Measurements from ENCODE around the gene ARHGAP33. TPM values are rescaled to one million over a fixed set of nuclear protein-coding genes. Genes with fewer than 3 reads are reported as not detected.
"Not testable (repeated sequence)": the region's sequence is repeated elsewhere in the genome, so short reads cannot be mapped to it uniquely, and the experiment has no call there.

The ARHGAP33 gene
- total RNA-seq, 1 donor from 2014 or later: 1.0 TPM

DNA sequence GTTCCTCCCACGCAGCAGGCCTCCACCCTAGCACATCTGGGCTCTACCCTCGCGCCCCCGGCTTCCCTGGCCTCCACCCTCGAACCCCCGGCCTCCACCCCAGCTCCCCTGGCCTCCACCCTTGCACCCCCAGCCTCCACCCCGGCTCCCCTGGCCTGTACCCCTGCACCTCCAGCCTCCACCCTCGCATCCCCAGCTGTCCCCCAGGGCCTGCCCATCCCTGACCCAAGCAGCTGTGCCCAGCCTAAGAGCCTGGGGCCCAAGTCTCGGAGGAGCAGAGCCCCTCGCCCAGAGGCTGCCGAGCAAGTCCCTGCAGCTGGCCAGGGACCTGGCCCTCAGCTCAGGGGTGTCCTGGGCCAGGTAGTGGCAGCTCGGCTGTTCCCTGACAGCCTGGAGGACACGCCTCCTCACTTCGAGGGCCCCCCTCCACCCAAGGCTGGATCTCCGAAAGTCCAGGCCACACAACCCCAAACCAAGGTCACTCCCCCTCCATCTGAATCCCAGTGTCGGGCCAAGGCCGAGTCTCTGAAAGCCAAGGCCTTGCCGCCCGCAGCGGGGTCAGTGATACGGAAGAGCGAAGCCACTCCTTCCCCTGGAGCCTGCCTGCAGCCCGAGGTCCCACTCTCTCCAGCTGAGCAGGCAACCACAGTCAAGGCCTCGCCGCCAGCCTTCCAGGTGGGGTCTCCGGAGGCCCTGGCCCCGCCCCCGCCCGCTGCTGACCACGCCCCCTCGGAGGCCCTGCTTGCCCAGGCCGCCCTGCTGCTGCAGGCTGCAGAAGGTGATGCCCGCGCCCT, 7.9 kb upstream of the ARHGAP33 start:
- no peak overlapping the region for H3K4me3 ChIP-seq (ENCODE audit: low read length in 3 of 3)
- H3K4me1 ChIP-seq (ENCODE audit: control insufficient read depth in 3 of 3, insufficient read depth in 3 of 3, low read length in 3 of 3): no peaks in the 10 kb centered on the region
- H3K27me3 ChIP-seq (ENCODE audit: control insufficient read depth in 3 of 3, insufficient read depth in 3 of 3, low read length in 3 of 3): no peaks in the 10 kb centered on the region

DNA sequence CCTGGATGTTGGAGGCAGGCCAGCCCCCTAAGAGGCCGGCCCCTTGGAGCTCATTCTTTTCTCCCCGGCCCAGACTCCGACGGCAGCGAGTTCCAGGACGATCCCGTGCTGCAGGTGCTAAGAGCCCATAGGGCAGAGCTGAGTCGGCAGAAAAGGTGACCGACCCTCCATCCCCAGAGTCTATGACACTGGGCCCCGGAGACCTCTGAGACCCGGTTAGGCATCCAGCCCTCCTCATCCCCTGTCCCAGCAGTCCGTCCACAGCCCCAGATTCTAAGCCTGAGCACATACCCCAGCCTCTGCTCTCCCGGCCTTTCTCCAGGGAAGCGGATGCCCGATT, 7.3 kb upstream of the ARHGAP33 start:
- Histone ChIP-seq H3K4me3 (ENCODE audit: low read length in 3 of 3) (no peak overlapping the region), H3K4me1 (ENCODE audit: control insufficient read depth in 3 of 3, insufficient read depth in 3 of 3, low read length in 3 of 3) (no peaks in the 10 kb centered on the region), H3K9me3 (ENCODE audit: control insufficient read depth in 3 of 3, low read length in 3 of 3) (no peaks in the 10 kb centered on the region), H3K27ac (ENCODE audit: low read depth, low read length) (no peak overlapping the region), H3K36me3 (ENCODE audit: control insufficient read depth in 3 of 3, insufficient read depth in 3 of 3, low read length in 3 of 3) (peaks cover 5 to 7% (median 5%) of the 10 kb centered on the region in 3 donors), H3K27me3 (ENCODE audit: control insufficient read depth in 3 of 3, insufficient read depth in 3 of 3, low read length in 3 of 3) (no peaks in the 10 kb centered on the region), H3K9ac (ENCODE audit: low read depth in 1 of 3, low read length in 3 of 3) (no peak overlapping the region)

More for the DNA sequence above, 7.9 kb upstream of the ARHGAP33 start:
- Histone ChIP-seq H3K9me3 (ENCODE audit: control insufficient read depth in 3 of 3, low read length in 3 of 3) (no peaks in the 10 kb centered on the region), H3K27ac (ENCODE audit: low read depth, low read length) (no peak overlapping the region), H3K9ac (ENCODE audit: low read depth in 1 of 3, low read length in 3 of 3) (no peak overlapping the region), H3K36me3 (ENCODE audit: control insufficient read depth in 3 of 3, insufficient read depth in 3 of 3, low read length in 3 of 3) (peaks cover 5 to 7% (median 5%) of the 10 kb centered on the region in 3 donors)

DNA sequence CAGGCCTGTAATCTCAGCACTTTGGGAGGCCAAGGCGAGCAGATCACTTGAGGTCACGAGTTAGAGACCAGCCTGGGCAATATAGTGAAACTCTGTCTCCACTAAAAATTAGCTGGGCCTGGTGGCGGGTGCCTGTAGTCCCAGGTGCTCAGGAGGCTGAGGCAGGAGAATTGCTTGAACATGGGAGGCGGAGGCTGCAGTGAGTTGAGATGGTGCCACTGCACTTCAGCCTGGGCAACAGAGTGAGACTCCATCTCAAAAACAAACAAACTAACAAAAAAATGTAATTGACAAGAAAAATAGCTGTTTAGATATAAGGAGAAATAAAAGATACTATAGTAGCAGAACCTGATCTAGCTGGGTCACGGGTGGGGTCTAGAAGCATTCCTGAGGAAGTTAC, 3.0 kb upstream of the ARHGAP33 start:
- H3K4me1 ChIP-seq (ENCODE audit: control insufficient read depth in 3 of 3, insufficient read depth in 3 of 3, low read length in 3 of 3): peaks cover 10 to 13% (median 11%) of the 10 kb centered on the region in 3 donors
- not testable (repeated sequence) for H3K4me3 ChIP-seq (ENCODE audit: low read length in 3 of 3); H3K9ac ChIP-seq (ENCODE audit: low read depth in 1 of 3, low read length in 3 of 3); H3K9me3 ChIP-seq (ENCODE audit: control insufficient read depth in 3 of 3, low read length in 3 of 3); H3K27ac ChIP-seq (ENCODE audit: low read depth, low read length); H3K27me3 ChIP-seq (ENCODE audit: control insufficient read depth in 3 of 3, insufficient read depth in 3 of 3, low read length in 3 of 3); H3K36me3 ChIP-seq (ENCODE audit: control insufficient read depth in 3 of 3, insufficient read depth in 3 of 3, low read length in 3 of 3)

DNA sequence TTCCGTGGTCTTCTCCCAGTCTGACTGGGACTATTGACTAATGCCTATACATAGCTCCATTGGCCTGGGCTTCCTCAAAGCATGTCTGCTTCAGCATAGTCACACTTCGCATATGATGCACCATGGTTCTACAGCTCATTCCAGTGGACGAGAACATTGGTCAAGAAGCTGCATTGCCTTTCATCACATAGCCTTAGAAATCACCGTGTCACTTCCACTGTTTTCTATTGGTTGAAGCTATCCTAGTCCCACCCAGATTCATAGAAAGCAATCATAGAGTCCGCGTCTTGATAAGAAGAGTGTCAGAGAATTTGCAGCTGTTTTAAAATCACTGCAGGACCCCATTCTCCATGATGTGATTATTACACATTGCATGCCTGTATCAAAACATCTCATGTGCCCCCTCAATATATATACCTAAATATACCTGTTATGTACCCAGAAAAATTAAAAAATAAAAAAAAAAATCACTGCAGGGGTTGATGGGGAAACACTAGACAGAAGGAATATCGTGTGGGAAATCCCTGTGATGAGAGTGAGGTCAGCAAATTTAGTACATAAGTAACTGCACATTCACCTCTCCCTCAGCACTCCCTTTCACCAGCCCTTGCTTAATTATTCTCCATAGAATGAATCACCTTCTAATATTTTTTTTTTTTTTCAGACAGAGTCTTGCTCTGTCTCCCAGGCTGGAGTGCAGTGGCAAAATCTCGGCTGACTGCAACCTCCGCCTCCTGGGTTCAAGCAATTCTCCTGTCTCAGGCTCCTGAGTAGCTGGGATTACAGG, 2.2 kb upstream of the ARHGAP33 start:
- Histone ChIP-seq H3K4me3 (ENCODE audit: low read length in 3 of 3) (no peak overlapping the region), H3K9me3 (ENCODE audit: control insufficient read depth in 3 of 3, low read length in 3 of 3) (no peaks in the 10 kb centered on the region), H3K36me3 (ENCODE audit: control insufficient read depth in 3 of 3, insufficient read depth in 3 of 3, low read length in 3 of 3) (peaks cover 0 to 4% (median 0%) of the 10 kb centered on the region in 3 donors), H3K27me3 (ENCODE audit: control insufficient read depth in 3 of 3, insufficient read depth in 3 of 3, low read length in 3 of 3) (no peaks in the 10 kb centered on the region), H3K27ac (ENCODE audit: low read depth, low read length) (no peak overlapping the region), H3K4me1 (ENCODE audit: control insufficient read depth in 3 of 3, insufficient read depth in 3 of 3, low read length in 3 of 3) (peaks cover 10 to 13% (median 11%) of the 10 kb centered on the region in 3 donors), H3K9ac (ENCODE audit: low read depth in 1 of 3, low read length in 3 of 3) (no peak overlapping the region)

DNA sequence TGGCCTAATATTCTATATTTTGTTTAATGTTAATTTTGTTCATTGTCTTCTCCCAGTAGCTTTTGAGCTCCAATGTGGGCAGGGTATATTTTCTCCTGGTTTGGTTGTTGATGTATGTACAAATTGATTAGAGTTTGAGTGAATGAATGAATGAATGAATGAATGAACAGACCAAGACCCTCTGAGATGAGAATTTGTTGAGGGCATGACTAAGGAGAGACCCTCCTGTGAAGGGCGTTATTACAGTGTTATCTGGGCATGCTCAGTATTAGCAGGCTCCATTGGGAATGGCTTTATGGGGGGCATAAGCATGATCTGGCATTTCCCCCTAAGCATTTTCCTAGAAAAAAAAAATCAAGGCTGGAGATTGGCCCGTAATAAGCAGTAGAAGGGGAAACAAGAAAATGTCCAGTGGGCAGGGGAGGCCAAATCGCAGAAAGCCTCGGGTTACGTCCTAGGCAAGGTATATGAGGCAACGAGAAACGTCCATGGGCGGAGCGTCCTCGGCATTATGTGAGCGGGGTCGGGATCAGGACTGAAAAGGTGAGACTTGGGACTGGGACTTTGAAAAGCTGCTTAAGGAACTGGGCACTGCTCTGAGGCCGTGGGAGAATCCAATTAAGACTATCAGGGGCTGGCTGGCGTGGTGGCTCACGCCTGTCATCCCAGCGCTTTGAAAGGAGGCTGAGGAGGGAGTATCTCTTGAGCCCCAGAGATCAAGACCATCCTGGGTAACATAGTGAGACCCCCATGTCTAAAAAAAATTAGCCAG, 904 bp upstream of the ARHGAP33 start:
- no peaks in the 10 kb centered on the region for H3K27me3 ChIP-seq (ENCODE audit: control insufficient read depth in 3 of 3, insufficient read depth in 3 of 3, low read length in 3 of 3)
- H3K9ac ChIP-seq (ENCODE audit: low read depth in 1 of 3, low read length in 3 of 3): peak overlapping the region in 2 of 3 donors; percentile 24 to 76
- H3K4me1 ChIP-seq (ENCODE audit: control insufficient read depth in 3 of 3, insufficient read depth in 3 of 3, low read length in 3 of 3): peaks cover 10 to 13% (median 11%) of the 10 kb centered on the region in 3 donors
- peaks cover 4 to 10% (median 4%) of the 10 kb centered on the region in 3 donors for H3K36me3 ChIP-seq (ENCODE audit: control insufficient read depth in 3 of 3, insufficient read depth in 3 of 3, low read length in 3 of 3)
- H3K27ac ChIP-seq (ENCODE audit: low read depth, low read length): no peak overlapping the region
- no peaks in the 10 kb centered on the region for H3K9me3 ChIP-seq (ENCODE audit: control insufficient read depth in 3 of 3, low read length in 3 of 3)
- H3K4me3 ChIP-seq (ENCODE audit: low read length in 3 of 3): peak overlapping the region; percentile 73 to 83 (median 76)

DNA sequence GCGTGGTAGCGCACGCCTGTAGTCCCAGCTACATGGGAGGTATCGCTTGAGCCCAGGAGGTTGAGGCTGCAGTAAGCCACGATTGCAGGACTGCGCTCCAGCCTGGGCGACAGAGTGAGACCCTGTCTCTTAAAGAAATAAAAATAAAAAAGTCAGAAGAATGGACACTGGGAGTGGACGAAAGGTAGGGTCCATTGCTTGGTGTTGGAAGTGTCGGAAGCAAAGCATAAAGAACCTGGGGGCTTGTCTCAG, 392 bp upstream of the ARHGAP33 start:
- H3K27ac ChIP-seq (ENCODE audit: low read depth, low read length): no peak overlapping the region
- H3K4me1 ChIP-seq (ENCODE audit: control insufficient read depth in 3 of 3, insufficient read depth in 3 of 3, low read length in 3 of 3): peaks cover 10 to 13% (median 11%) of the 10 kb centered on the region in 3 donors
- peaks cover 4 to 13% (median 7%) of the 10 kb centered on the region in 3 donors for H3K36me3 ChIP-seq (ENCODE audit: control insufficient read depth in 3 of 3, insufficient read depth in 3 of 3, low read length in 3 of 3)
- peak overlapping the region in 2 of 3 donors; percentile 24 to 76 for H3K9ac ChIP-seq (ENCODE audit: low read depth in 1 of 3, low read length in 3 of 3)
- no peaks in the 10 kb centered on the region for H3K27me3 ChIP-seq (ENCODE audit: control insufficient read depth in 3 of 3, insufficient read depth in 3 of 3, low read length in 3 of 3)
- H3K4me3 ChIP-seq (ENCODE audit: low read length in 3 of 3): peak overlapping the region; percentile 73 to 83 (median 76)
- H3K9me3 ChIP-seq (ENCODE audit: control insufficient read depth in 3 of 3, low read length in 3 of 3): no peaks in the 10 kb centered on the region

DNA sequence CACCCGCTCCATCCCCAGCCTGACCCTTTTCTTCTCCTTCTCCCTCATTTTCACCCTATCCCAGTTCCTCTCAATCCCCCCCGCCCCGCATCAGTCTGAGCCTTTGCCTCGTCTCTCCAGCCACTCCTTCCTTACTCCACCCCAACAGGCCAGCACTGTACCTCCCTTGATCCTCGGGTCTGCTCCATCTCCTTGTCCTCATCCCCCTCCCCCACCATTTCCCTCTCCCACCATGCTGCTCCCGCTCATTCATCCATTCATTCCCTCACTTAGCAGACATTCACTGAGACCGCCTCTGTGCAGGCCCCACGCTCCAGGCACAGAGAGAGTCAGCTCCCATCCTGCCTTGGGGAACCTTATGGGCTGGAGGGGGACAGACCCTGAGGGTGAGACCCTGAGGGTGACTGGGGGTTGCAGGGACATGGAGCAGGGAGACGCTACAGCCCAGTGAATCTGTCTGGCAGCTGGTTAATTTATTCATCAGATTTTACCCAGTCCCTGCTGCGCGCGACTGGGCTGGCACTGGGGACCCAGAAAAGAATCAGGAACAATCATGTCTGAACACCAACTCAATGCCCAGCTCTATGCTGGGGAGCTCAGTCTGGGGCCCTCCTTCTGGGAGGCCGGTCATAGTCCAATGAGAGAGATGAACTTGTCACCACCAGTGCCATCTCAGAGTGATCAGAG, 881 bp downstream of the ARHGAP33 start:
- no peaks in the 10 kb centered on the region for H3K27me3 ChIP-seq (ENCODE audit: control insufficient read depth in 3 of 3, insufficient read depth in 3 of 3, low read length in 3 of 3)
- peaks cover 4 to 13% (median 9%) of the 10 kb centered on the region in 3 donors for H3K36me3 ChIP-seq (ENCODE audit: control insufficient read depth in 3 of 3, insufficient read depth in 3 of 3, low read length in 3 of 3)
- H3K4me3 ChIP-seq (ENCODE audit: low read length in 3 of 3): peak overlapping the region in 1 of 3 donors; percentile 76
- H3K9me3 ChIP-seq (ENCODE audit: control insufficient read depth in 3 of 3, low read length in 3 of 3): no peaks in the 10 kb centered on the region
- peaks cover 10 to 13% (median 11%) of the 10 kb centered on the region in 3 donors for H3K4me1 ChIP-seq (ENCODE audit: control insufficient read depth in 3 of 3, insufficient read depth in 3 of 3, low read length in 3 of 3)
- H3K27ac ChIP-seq (ENCODE audit: low read depth, low read length): no peak overlapping the region
- H3K9ac ChIP-seq (ENCODE audit: low read depth in 1 of 3, low read length in 3 of 3): peak overlapping the region; percentile 25 to 51 (median 38)

DNA sequence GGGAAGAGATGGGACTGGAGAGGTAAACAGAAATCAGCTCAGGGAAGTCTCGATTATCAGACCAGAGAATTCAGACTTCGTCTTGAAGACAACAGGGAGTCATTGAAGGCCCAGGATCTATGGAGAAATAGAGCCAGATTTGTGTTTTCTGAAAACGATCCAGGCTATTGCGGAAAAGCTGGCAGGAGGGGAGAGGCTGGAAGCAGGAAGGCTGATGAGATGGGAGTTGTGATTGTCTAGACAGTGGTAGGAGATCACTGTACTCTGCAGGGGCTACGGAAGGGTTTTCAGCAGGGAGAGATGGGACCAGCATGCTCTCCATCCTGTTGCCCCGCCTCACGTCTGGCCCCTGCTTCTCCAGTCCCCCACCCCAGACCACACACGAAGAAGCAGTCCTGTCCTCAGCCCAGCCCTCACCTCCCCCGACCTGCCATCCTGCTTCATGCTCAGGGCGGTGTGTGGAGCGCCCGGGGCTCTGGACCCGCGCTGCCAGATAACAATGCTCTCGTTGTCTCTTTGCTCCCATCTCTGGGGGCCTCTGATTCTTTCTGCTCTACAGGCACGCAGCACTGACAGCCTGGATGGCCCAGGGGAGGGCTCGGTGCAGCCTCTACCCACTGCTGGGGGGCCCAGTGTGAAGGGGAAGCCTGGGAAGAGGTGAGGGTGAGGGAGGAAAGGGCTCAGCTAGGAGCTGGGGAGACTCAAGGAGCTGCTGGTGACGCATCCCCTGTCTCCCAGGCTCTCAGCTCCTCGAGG, 1.9 kb downstream of the ARHGAP33 start:
- no peak overlapping the region for H3K9ac ChIP-seq (ENCODE audit: low read depth in 1 of 3, low read length in 3 of 3)
- no peaks in the 10 kb centered on the region for H3K27me3 ChIP-seq (ENCODE audit: control insufficient read depth in 3 of 3, insufficient read depth in 3 of 3, low read length in 3 of 3)
- H3K4me1 ChIP-seq (ENCODE audit: control insufficient read depth in 3 of 3, insufficient read depth in 3 of 3, low read length in 3 of 3): peaks cover 10 to 13% (median 11%) of the 10 kb centered on the region in 3 donors
- no peak overlapping the region for H3K4me3 ChIP-seq (ENCODE audit: low read length in 3 of 3)
- H3K9me3 ChIP-seq (ENCODE audit: control insufficient read depth in 3 of 3, low read length in 3 of 3): no peaks in the 10 kb centered on the region
- peaks cover 9 to 13% (median 12%) of the 10 kb centered on the region in 3 donors for H3K36me3 ChIP-seq (ENCODE audit: control insufficient read depth in 3 of 3, insufficient read depth in 3 of 3, low read length in 3 of 3)
- H3K27ac ChIP-seq (ENCODE audit: low read depth, low read length): no peak overlapping the region

DNA sequence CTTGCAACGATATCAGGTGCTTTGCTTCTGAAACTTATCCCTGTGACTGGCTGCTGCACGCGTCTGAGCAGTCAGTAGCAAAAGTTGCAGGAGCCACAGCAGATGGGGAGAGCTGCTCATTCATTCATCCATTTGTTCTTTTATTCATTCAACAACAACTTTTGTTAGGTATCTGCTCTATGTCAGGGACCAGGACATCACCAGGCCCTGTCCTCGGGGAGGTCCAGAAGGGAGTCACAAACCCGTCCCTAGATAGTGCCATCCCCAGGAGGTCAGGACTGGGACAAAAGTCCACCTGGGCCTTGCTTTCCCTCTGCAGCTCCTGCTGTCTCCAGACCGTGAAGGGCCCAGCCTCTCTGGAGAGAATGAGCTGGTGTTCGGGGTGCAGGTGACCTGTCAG, 2.6 kb downstream of the ARHGAP33 start:
- Histone ChIP-seq H3K9me3 (ENCODE audit: control insufficient read depth in 3 of 3, low read length in 3 of 3) (no peaks in the 10 kb centered on the region), H3K27ac (ENCODE audit: low read depth, low read length) (no peak overlapping the region), H3K27me3 (ENCODE audit: control insufficient read depth in 3 of 3, insufficient read depth in 3 of 3, low read length in 3 of 3) (no peaks in the 10 kb centered on the region), H3K9ac (ENCODE audit: low read depth in 1 of 3, low read length in 3 of 3) (peak overlapping the region in 1 of 3 donors; percentile 3), H3K4me1 (ENCODE audit: control insufficient read depth in 3 of 3, insufficient read depth in 3 of 3, low read length in 3 of 3) (peaks cover 10 to 13% (median 11%) of the 10 kb centered on the region in 3 donors), H3K4me3 (ENCODE audit: low read length in 3 of 3) (no peak overlapping the region), H3K36me3 (ENCODE audit: control insufficient read depth in 3 of 3, insufficient read depth in 3 of 3, low read length in 3 of 3) (peaks cover 10 to 13% (median 12%) of the 10 kb centered on the region in 3 donors)

Measured in skeletal muscle tissue (tissue), 4 donors.